HepG2 (cell line): ENCODE data around the gene PAPPA2. TPM values are rescaled to one million over a fixed set of nuclear protein-coding genes. Genes with fewer than 3 reads are reported as not detected.
A peak's percentile ranks its signal among the peaks of the same experiment; 100 is the strongest.

Source experiments
- ATAC-seq: fragments of 200-7000 bp; cut with Tn5 transposase; 3 replicates; pipeline ENCODE4 v1.9.1; 2020; ENCODE audit warnings: mild to moderate bottlenecking, moderate library complexity
- BruUV-seq: library from RNA; stranded (reverse); fragments of 400-500 nt; replicated peaks from 2 replicates; lab custom pipeline; 2021; lab: Mats Ljungman, UMichigan
- CTCF ChIA-PET: fragments of 300-600 bp; formaldehyde crosslinking; extraction: SDS; loops from one replicate; lab custom pipeline; 2021; ENCODE audit warnings: low total read pairs, inconsistent platforms, low intra/inter-chr PET ratio; lab: Yijun Ruan, JAX
- POLR2A ChIA-PET: fragments of 350-600 bp; sonication (Branson Sonifier 250); formaldehyde crosslinking; loops from one replicate; lab custom pipeline; 2020; ENCODE audit warnings: antibody characterized with exemption, inconsistent platforms; lab: Yijun Ruan, JAX
- DNase-seq: peaks from one replicate; pipeline ENCODE4 v3.0.0-alpha.2; 2015; ENCODE audit warnings: low spot score
- FAIRE-seq: peaks from 3 replicates; lab custom pipeline; 2011; peaks lifted over from hg19 to GRCh38; lab: Jason Lieb, UNC
- H2AFZ ChIP-seq: one replicate; pipeline ENCODE4 v1.6.1; 2011; ENCODE audit warnings: low read length, inconsistent platforms
- H3K27ac ChIP-seq: fragments of 300-600 bp; 3 replicates; pipeline ENCODE4 v1.8.0; 2011; ENCODE audit warnings: mixed run types, mild to moderate bottlenecking, mixed read lengths, low read length, inconsistent platforms; ENCODE audit not compliant: insufficient read depth; ENCODE audit errors: extremely low read length
- H3K27me3 ChIP-seq, 2 experiments: fragments of 200-600 bp in 1 of 2; 2 replicates in 1 of 2; 3 replicates in 1 of 2; pipeline versions ENCODE4 v1.6.0 to v1.8.0; 2011; ENCODE audit warnings: low read length in 2 of 2, mild to moderate bottlenecking in 2 of 2, moderate library complexity in 2 of 2, inconsistent platforms in 1 of 2; ENCODE audit not compliant: insufficient read depth in 2 of 2, control insufficient read depth in 1 of 2
- H3K36me3 ChIP-seq, 2 experiments: fragments of 200-600 bp in 1 of 2; replicated peaks in 1 of 2; 2 replicates in 1 of 2; 3 replicates in 1 of 2; pipeline versions ENCODE4 v1.5.1 to v1.8.0; 2011; ENCODE audit warnings: low read length in 2 of 2, inconsistent platforms in 1 of 2; ENCODE audit not compliant: insufficient read depth in 2 of 2, control insufficient read depth in 1 of 2
- H3K4me1 ChIP-seq: 2 replicates; pipeline ENCODE4 v1.5.1; 2012; ENCODE audit warnings: low read length, inconsistent platforms; ENCODE audit not compliant: insufficient read depth
- H3K4me2 ChIP-seq: 2 replicates; pipeline ENCODE4 v1.6.0; 2011; ENCODE audit warnings: low read depth, low read length, inconsistent platforms
- H3K4me3 ChIP-seq, 3 experiments: fragments of 200-600 bp in 1 of 3; sonication (generic), shearing (Covaris generic) in 1 of 3; replicated peaks in 1 of 3; 2 replicates each; pipeline ENCODE4 v1.5.1; 2011 to 2016; ENCODE audit warnings: low read length in 3 of 3, inconsistent platforms in 2 of 3, low read depth in 2 of 3, mild to moderate bottlenecking in 2 of 3, control low read depth in 1 of 3, mixed read lengths in 1 of 3; ENCODE audit not compliant: insufficient read depth in 1 of 3
- H3K79me2 ChIP-seq: one replicate; pipeline ENCODE4 v1.6.1; 2011; ENCODE audit warnings: low read length, inconsistent platforms; ENCODE audit not compliant: insufficient read depth
- H3K9ac ChIP-seq: 2 replicates; pipeline ENCODE4 v1.6.0; 2011; ENCODE audit warnings: mild to moderate bottlenecking, low read depth, low read length, inconsistent platforms; ENCODE audit not compliant: insufficient read depth
- H3K9me3 ChIP-seq: 2 replicates; pipeline ENCODE4 v1.5.1; 2012; ENCODE audit warnings: mild to moderate bottlenecking, low read length
- H4K20me1 ChIP-seq: 2 replicates; pipeline ENCODE4 v1.6.0; 2011; ENCODE audit warnings: inconsistent platforms, mild to moderate bottlenecking, low read length, moderate library complexity; ENCODE audit not compliant: insufficient read depth
- AGO1 ChIP-seq: fragments of 200-400 bp; formaldehyde crosslinking; IDR thresholded peaks from 2 replicates; pipeline ENCODE4 v1.6.1; 2017; ENCODE audit warnings: mild to moderate bottlenecking, low read depth, low read length, moderate library complexity; ENCODE audit not compliant: poor library complexity, severe bottlenecking
- CEBPG ChIP-seq: IDR thresholded peaks from 2 replicates; pipeline ENCODE4 v1.6.1; 2016
- ETV5 ChIP-seq: IDR thresholded peaks from 2 replicates; pipeline ENCODE4 v1.6.1; 2018; ENCODE audit warnings: missing biosample characterization, missing genetic modification reagents, inconsistent platforms, borderline replicate concordance
- FOXK1 ChIP-seq: sonication (generic); formaldehyde crosslinking; IDR thresholded peaks from 2 replicates; pipeline ENCODE4 v1.4.0; 2020; ENCODE audit warnings: low read depth, missing genetic modification reagents, borderline replicate concordance
- MIER3 ChIP-seq: IDR thresholded peaks from 2 replicates; pipeline ENCODE4 v1.6.1; 2016; ENCODE audit warnings: missing compliant biosample characterization, borderline replicate concordance
- SMC3 ChIP-seq: IDR thresholded peaks from 2 replicates; pipeline ENCODE4 v1.6.1; 2011; ENCODE audit warnings: low read length, improper control_type of control experiment
- STAG1 ChIP-seq: sonication (generic); formaldehyde crosslinking; IDR thresholded peaks from 2 replicates; pipeline ENCODE4 v1.4.0; 2020; ENCODE audit warnings: missing genetic modification reagents
- YY1 ChIP-seq: IDR thresholded peaks from 2 replicates; pipeline ENCODE4 v1.6.1; 2011; ENCODE audit warnings: low read length, low read depth, moderate library complexity, mild to moderate bottlenecking; ENCODE audit not compliant: insufficient read depth, insufficient replicate concordance
- ZFP1 ChIP-seq: IDR thresholded peaks from 2 replicates; pipeline ENCODE4 v1.6.1; 2016
- ZNF329 ChIP-seq: sonication (generic); formaldehyde crosslinking; IDR thresholded peaks from 2 replicates; pipeline ENCODE4 v1.9.0; 2021; ENCODE audit warnings: low read depth, mild to moderate bottlenecking, missing genetic modification reagents
- ZNF432 ChIP-seq: sonication (generic); formaldehyde crosslinking; IDR thresholded peaks from 2 replicates; pipeline ENCODE4 v1.5.0; 2020; ENCODE audit warnings: missing genetic modification reagents, mild to moderate bottlenecking, borderline replicate concordance
- ZNF570 ChIP-seq: sonication (generic); formaldehyde crosslinking; IDR thresholded peaks from 2 replicates; pipeline ENCODE4 v1.4.0; 2020; ENCODE audit warnings: mild to moderate bottlenecking, missing genetic modification reagents, borderline replicate concordance
- ZNF615 ChIP-seq: sonication (generic); formaldehyde crosslinking; IDR thresholded peaks from 2 replicates; pipeline ENCODE4 v1.5.0; 2020; ENCODE audit warnings: mild to moderate bottlenecking, missing genetic modification reagents, borderline replicate concordance
- ZNF629 ChIP-seq: sonication (generic); formaldehyde crosslinking; conservative IDR thresholded peaks from 2 replicates; pipeline ENCODE4 v1.5.0; 2020; ENCODE audit warnings: missing genetic modification reagents
- ZNF652 ChIP-seq: IDR thresholded peaks from 2 replicates; pipeline ENCODE4 v1.6.1; 2016; ENCODE audit warnings: low read depth, borderline replicate concordance
- WGBS: methylation state at CpG from one replicate; pipeline ENCODE4 v1.1.6; 2017; ENCODE audit warnings: low lambda C conversion rate; 5-methylcytosine and 5-hydroxymethylcytosine counted together
- in situ Hi-C: cut with HindIII; loops from 2 replicates; pipeline ENCODE4 v1.10.0; 2017; ENCODE audit warnings: low pct_unique_long_range_greater_than_20kb; ENCODE audit not compliant: extremely low pct_ligation_motif_present
- intact Hi-C: fragments of 100-400 bp; cut with micrococcal nuclease; formaldehyde crosslinking; loops from one replicate; pipeline ENCODE4 v1.10.0; 2022; ENCODE audit not compliant: unreplicated experiment
- polyA plus RNA-seq, 8 experiments: library from polyadenylated mRNA; depleted of rRNA in 3 of 8; stranded (reverse) in 7 of 8; unstranded in 1 of 8; fragments of >200 nt; fragmentation: Illumina TruSeq in 4 of 8; extraction: Trizol in 4 of 8; gene quantifications; 2 replicates each; pipeline versions ENCODE4 v1.2.1 to v1.2.3, GENCODE V29; 2011 to 2016; ENCODE audit warnings: low read depth in 4 of 8, missing spikeins in 1 of 8, mixed read lengths in 1 of 8; ENCODE audit not compliant: insufficient read depth in 1 of 8
- total RNA-seq, 5 experiments: library from RNA; depleted of rRNA; stranded (reverse); fragments of >200 nt; fragmentation: Illumina TruSeq; extraction: Trizol; gene quantifications; 2 replicates each; pipeline ENCODE4 v1.2.3, GENCODE V29; 2016; ENCODE audit warnings: low read depth in 1 of 5
- TF ChIP-seq, protein P1 (sequence below): sonication (generic); formaldehyde crosslinking; IDR thresholded peaks from 2 replicates; pipeline ENCODE4 v1.5.0; 2020; ENCODE audit warnings: mild to moderate bottlenecking, missing genetic modification reagents, moderate library complexity

Gene PAPPA2
- total and polyA plus RNA-seq, 2 of the 13 experiments (the other 11 are each of a cell fraction or from before 2014, with no cell fraction given), result 0.01 TPM; not detected in 1

DNA sequence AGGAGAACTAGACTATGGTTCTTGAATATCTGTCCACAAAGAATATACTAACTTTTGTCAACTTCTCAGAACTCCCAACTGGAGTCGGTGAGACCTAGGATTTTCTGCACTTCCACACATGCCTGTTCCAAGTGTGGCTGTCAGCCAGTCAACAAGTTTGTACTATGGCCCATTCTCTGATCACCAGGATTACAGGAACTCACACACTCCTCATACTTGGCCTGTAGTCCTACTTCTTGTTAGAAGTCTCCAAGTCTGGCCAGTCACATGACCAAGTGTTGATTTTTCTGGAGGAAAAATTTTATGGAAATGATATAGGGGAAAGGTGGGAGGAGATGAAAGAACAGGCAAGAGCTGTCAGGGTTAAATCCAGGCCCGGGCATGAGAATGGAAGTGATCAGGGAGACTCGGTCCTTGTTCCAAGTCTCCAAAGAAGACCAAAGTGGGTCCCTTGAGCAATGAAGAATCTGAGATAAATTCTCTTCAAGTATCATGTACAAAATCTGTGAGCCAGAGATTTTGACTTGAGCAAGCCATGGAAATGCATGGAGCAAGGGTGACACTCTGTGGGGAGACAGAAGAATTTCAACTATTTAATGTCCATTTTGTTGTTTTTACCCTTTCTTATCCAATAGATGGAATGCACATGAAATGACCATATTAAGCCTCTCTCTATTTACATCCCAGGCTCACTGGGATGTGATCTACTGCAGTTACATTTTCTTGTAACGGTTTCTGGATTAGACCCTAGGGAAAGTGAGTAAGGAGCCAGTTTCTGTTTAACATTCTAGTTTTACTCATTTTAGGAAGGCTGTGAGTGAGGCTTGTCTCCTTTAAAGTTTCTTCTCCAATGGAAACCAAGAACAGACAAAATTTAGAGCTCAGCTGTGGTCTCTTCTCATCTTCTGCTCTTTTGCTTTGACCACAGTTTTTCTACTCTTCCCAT lies 380.6 kb downstream of the PAPPA2 start:
- intact Hi-C loops, result no loop called here
- peak; percentile 7 for DNase-seq
- H3K4me1 ChIP-seq, result no peaks in the 10 kb centered on the region
- no peak; the same call in 2 of the 3 replicates for ATAC-seq
- ChIA-PET POLR2A (no interaction called here), CTCF (interaction anchor here (1.1 to 1.4 kb wide), 2 partner anchors 284 to 469 kb away, joined by 4 to 5 read pairs; no protein-coding TSS in a partner anchor)
- no peak for TF ChIP-seq CEBPG (CRISPR knock-in tag)
- TF ChIP-seq ZNF652, result peak; percentile 59
- TF ChIP-seq, protein P1, sequence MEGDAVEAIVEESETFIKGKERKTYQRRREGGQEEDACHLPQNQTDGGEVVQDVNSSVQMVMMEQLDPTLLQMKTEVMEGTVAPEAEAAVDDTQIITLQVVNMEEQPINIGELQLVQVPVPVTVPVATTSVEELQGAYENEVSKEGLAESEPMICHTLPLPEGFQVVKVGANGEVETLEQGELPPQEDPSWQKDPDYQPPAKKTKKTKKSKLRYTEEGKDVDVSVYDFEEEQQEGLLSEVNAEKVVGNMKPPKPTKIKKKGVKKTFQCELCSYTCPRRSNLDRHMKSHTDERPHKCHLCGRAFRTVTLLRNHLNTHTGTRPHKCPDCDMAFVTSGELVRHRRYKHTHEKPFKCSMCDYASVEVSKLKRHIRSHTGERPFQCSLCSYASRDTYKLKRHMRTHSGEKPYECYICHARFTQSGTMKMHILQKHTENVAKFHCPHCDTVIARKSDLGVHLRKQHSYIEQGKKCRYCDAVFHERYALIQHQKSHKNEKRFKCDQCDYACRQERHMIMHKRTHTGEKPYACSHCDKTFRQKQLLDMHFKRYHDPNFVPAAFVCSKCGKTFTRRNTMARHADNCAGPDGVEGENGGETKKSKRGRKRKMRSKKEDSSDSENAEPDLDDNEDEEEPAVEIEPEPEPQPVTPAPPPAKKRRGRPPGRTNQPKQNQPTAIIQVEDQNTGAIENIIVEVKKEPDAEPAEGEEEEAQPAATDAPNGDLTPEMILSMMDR, result peak; percentile 50
- TF ChIP-seq STAG1, result peak; percentile 62
- peak; percentile 51; the same call in 1 of the 2 replicates for TF ChIP-seq SMC3
- 2% methylated on average over 3 of the region's 4 CpGs for WGBS
- BruUV-seq, result no TSS peak
- H2AFZ ChIP-seq, result no peak overlapping the region
- no peaks in the 10 kb centered on the region for H4K20me1 ChIP-seq
- H3K4me2 ChIP-seq, result no peak overlapping the region
- FAIRE-seq, result no peak
- H3K36me3 ChIP-seq, result no peaks in the 10 kb centered on the region
- no peaks in the 10 kb centered on the region for H3K27me3 ChIP-seq
- no peak overlapping the region for H3K9ac ChIP-seq
- H3K79me2 ChIP-seq, result no peaks in the 10 kb centered on the region
- H3K4me3 ChIP-seq, result no peak overlapping the region
- in situ Hi-C loops, result loop anchor here (10.0 to 25.0 kb wide), 3 partner anchors 279 to 1681 kb away; no protein-coding TSS in a partner anchor
- no peak overlapping the region for H3K27ac ChIP-seq
- H3K9me3 ChIP-seq, result no peaks in the 10 kb centered on the region

DNA sequence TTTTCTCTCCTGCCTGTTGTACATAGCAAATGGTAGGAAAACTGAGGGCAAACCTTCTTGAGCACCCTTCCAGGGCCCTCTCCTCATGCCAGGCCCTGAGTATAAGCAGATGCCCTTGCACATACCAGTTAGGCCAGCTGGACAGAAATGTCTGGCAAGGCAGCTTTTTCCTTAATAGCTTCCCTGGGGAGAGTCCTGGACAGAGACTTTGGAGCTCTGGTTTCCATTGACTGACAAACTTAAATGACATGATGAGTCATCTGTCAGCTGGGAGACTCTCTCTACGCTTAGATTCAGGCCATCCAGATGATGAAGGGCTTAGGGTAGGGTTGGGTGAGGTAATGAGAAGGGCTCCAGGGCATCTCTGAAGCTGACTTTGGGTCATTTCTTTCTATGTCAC lies 384.1 kb downstream of the PAPPA2 start:
- H3K4me1 ChIP-seq, result no peaks in the 10 kb centered on the region
- no peaks in the 10 kb centered on the region for H3K27me3 ChIP-seq
- ATAC-seq (no peak), DNase-seq (no peak), FAIRE-seq (no peak)
- in situ Hi-C loops, result loop anchor here (10.0 to 25.0 kb wide), 3 partner anchors 282 to 1685 kb away; no protein-coding TSS in a partner anchor
- POLR2A ChIA-PET, result no interaction called here
- no peaks in the 10 kb centered on the region for H3K36me3 ChIP-seq
- intact Hi-C loops, result no loop called here
- no peaks in the 10 kb centered on the region for H3K9me3 ChIP-seq
- no peaks in the 10 kb centered on the region for H3K79me2 ChIP-seq
- no peak overlapping the region for H3K4me3 ChIP-seq
- H3K4me2 ChIP-seq, result no peak overlapping the region
- BruUV-seq, result no TSS peak
- H4K20me1 ChIP-seq, result no peaks in the 10 kb centered on the region
- CTCF ChIA-PET, result no interaction called here
- H2AFZ ChIP-seq, result no peak overlapping the region
- 0% methylated on average over 1 of the region's 1 CpG for WGBS
- no peak overlapping the region for H3K27ac ChIP-seq
- H3K9ac ChIP-seq, result no peak overlapping the region
- TF ChIP-seq AGO1 (no peak), YY1 (no peak), ZNF570 (CRISPR knock-in tag) (no peak), MIER3 (no peak), FOXK1 (CRISPR knock-in tag) (no peak), ZNF615 (CRISPR knock-in tag) (no peak), ZFP1 (CRISPR knock-in tag) (no peak), ZNF329 (CRISPR knock-in tag) (no peak), ZNF432 (no peak), ZNF629 (CRISPR knock-in tag) (no peak), ETV5 (no peak)
